Naive thymus-derived CD8-positive, alpha-beta T cell (primary cell): ENCODE results near the gene AADACL2. TPM values are rescaled to one million over a fixed set of nuclear protein-coding genes. Genes with fewer than 3 reads are reported as not detected.
"Not testable (repeated sequence)": the region's sequence is repeated elsewhere in the genome, so short reads cannot be mapped to it uniquely, and the experiment has no call there.

Experiments used
- ATAC-seq, 2 donors: fragments of 150-1000 bp; cut with Tn5 transposase in 1 of 2; sonication (Bioruptor Pico), chemical (Tn5 transposase) in 1 of 2; 1 replicate in 1 of 2; 2 replicates in 1 of 2; pipeline ENCODE4 v1.10.0; 2021; ENCODE audit warnings: mild to moderate bottlenecking in 2 of 2, moderate library complexity in 2 of 2
- POLR2A ChIA-PET: fragments of 350-600 bp; sonication (Branson Sonifier 250); formaldehyde crosslinking; loops from one replicate; lab custom pipeline; 2021; ENCODE audit warnings: antibody characterized with exemption; lab: Charles Lee
- DNase-seq, 10 donors: peaks; one replicate each; pipeline versions ENCODE4 v3.0.0 to v3.0.0-alpha.2; 2020 to 2022
- H3K27ac Mint-ChIP-seq, 10 donors: one replicate each; pipeline ENCODE4 v1.8.0; 2020 to 2022; ENCODE audit warnings: mild to moderate bottlenecking in 10 of 10, mixed read lengths in 10 of 10, moderate library complexity in 4 of 10, inconsistent platforms in 1 of 10
- H3K27me3 Mint-ChIP-seq, 5 donors: one replicate each; pipeline ENCODE4 v1.8.0; 2021 to 2022; ENCODE audit warnings: mixed read lengths in 5 of 5
- H3K36me3 Mint-ChIP-seq, 3 donors: one replicate each; pipeline ENCODE4 v1.8.0; 2020 to 2022; ENCODE audit warnings: mixed read lengths in 3 of 3, mild to moderate bottlenecking in 2 of 3, inconsistent platforms in 1 of 3
- H3K4me1 Mint-ChIP-seq, 4 donors: one replicate each; pipeline ENCODE4 v1.8.0; 2021 to 2022; ENCODE audit warnings: mixed read lengths in 4 of 4
- H3K4me3 Mint-ChIP-seq, 10 donors: one replicate each; pipeline ENCODE4 v1.8.0; 2020 to 2022; ENCODE audit warnings: mild to moderate bottlenecking in 10 of 10, mixed read lengths in 10 of 10, moderate library complexity in 6 of 10, inconsistent platforms in 1 of 10
- H3K9me3 Mint-ChIP-seq, 9 donors: one replicate each; pipeline ENCODE4 v1.8.0; 2020 to 2022; ENCODE audit warnings: mixed read lengths in 9 of 9, mild to moderate bottlenecking in 3 of 9, inconsistent platforms in 1 of 9, moderate library complexity in 1 of 9
- polyA plus RNA-seq, 3 donors: library from polyadenylated mRNA; unstranded; fragments of 300-500 nt; fragmentation: Illumina TruSeq; gene quantifications; one replicate each; pipeline ENCODE4 v1.2.3, GENCODE V29; 2021
- total RNA-seq, 8 experiments: library from RNA in 2 of 8; stranded (reverse) in 2 of 8; gene quantifications; one replicate each; pipeline ENCODE4 v1.2.3 and lab custom pipeline; 2021 to 2026

AADACL2 gene
- total and polyA plus RNA-seq, 5 experiments from 2014 or later, result not detected

DNA sequence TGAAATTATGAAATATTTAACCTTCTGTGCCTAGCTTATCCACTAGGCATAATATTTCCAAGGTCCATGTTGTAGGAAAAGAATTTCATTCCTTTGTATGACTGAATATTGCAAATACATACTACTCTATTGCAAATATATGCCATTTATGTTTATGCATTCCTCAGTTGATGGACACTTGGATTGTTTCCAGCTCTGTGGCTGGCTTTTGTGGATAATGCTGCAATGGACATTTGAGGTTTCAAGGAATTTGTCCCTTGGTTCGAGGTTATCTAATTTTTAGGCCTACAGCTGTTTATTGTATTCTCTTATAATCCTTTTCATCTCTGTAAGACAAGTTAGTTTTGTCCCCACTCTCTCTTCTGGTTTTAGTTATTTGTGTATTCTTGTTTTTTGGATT lies 7.7 kb upstream of the AADACL2 start:
- peaks cover 0 to 12% (median 2%) of the 10 kb centered on the region in 5 donors for H3K27me3 Mint-ChIP-seq
- POLR2A ChIA-PET, result no interaction called here
- peaks cover 0 to 16% (median 7%) of the 10 kb centered on the region in 9 donors for H3K9me3 Mint-ChIP-seq
- H3K36me3 Mint-ChIP-seq, result no peaks in the 10 kb centered on the region
- no peaks in the 10 kb centered on the region for H3K4me1 Mint-ChIP-seq
- H3K4me3 Mint-ChIP-seq, result no peak overlapping the region
- ATAC-seq, result no peak
- no peak for DNase-seq
- H3K27ac Mint-ChIP-seq, result peak overlapping the region in 1 of 10 donors; percentile 67

DNA sequence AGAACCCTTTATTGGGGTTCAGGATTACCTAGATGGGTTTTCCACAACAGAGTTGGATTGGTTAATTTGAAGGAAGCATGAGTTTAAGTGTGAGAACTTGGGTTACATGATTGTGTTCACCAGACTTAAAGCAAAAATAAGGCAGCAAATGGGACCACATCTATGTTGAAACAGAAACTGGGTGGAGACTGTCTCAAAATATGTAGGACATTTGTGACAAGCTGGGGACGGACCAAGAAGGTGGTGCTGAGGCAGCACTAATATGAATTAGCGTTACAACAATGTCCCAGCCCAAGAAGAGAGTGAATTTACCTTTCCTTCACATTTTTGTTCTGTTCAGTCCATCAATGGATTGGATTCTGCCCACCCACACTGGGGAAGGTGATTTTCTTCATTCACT lies 866 bp upstream of the AADACL2 start:
- Mint-ChIP-seq H3K27ac (no peak overlapping the region), H3K4me3 (no peak overlapping the region), H3K27me3 (peaks cover 0 to 11% (median 0%) of the 10 kb centered on the region in 5 donors), H3K36me3 (peaks cover 0 to 3% (median 0%) of the 10 kb centered on the region in 3 donors), H3K9me3 (peaks cover 0 to 16% (median 5%) of the 10 kb centered on the region in 9 donors), H3K4me1 (no peaks in the 10 kb centered on the region)
- DNase-seq, result no peak
- POLR2A ChIA-PET, result no interaction called here
- ATAC-seq, result no peak

DNA sequence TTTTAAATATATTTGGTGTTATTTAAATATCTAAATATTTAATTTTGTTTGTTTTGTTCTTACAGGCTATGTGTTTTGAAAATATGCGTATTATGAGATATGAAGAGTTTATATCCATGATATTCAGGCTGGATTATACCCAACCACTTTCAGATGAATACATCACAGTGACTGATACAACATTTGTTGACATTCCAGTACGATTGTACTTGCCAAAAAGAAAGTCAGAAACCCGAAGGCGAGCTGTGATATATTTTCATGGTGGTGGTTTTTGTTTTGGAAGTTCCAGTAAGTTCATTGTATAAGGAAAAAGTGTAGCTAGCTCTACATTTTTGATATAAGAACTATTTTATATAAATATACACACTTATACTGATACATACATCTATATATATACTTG lies 6.9 kb downstream of the AADACL2 start:
- Mint-ChIP-seq H3K36me3 (peaks cover 0 to 13% (median 0%) of the 10 kb centered on the region in 3 donors), H3K4me3 (no peak overlapping the region), H3K9me3 (peaks cover 0 to 23% (median 5%) of the 10 kb centered on the region in 9 donors), H3K27ac (no peak overlapping the region), H3K4me1 (no peaks in the 10 kb centered on the region), H3K27me3 (no peaks in the 10 kb centered on the region)
- no peak for DNase-seq
- POLR2A ChIA-PET, result no interaction called here
- ATAC-seq, result no peak

DNA sequence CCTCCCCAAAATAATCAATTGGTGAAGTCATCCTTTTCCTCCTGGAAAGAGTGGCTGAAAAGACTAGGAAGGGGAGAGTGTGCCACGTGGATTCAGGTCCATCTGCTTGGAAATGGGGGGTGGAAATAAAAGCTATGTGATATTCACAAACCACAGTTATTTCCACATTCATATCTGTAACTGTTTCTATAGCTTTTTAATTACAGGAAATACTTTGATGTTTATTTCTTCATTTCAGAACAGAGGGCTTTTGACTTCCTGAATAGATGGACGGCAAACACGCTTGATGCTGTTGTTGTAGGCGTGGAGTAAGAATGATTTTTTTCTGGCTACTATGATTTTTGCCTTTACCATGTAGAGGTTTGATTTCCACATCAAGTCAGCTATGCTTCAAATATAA lies 10.1 kb downstream of the AADACL2 start:
- Mint-ChIP-seq H3K27me3 (peaks cover 0 to 5% (median 0%) of the 10 kb centered on the region in 5 donors), H3K27ac (no peak overlapping the region), H3K9me3 (peaks cover 0 to 9% (median 0%) of the 10 kb centered on the region in 9 donors), H3K4me1 (no peaks in the 10 kb centered on the region), H3K36me3 (peaks cover 0 to 2% (median 0%) of the 10 kb centered on the region in 3 donors), H3K4me3 (no peak overlapping the region)
- DNase-seq (no peak), ATAC-seq (no peak)
- POLR2A ChIA-PET, result no interaction called here

DNA sequence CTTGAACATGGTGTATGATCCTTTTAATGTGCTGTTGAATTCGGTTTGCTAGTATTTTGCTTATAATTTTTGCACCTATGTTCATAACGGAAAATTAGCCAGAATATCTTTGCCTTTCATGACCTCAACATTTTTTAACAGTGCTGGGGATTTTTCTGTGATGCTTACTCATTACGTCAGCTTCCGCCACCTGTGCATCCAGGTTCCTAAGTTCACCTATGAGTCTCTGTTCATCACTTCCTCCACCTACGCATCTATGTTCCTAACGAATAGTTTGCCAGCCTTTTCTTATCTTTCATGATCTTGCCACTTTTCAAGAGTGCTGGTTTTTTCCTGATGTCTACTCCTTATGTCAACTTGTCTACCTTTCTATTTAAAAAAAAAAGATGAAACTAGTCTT lies 16.5 kb downstream of the AADACL2 start:
- H3K27me3 Mint-ChIP-seq, result peaks cover 0 to 7% (median 4%) of the 10 kb centered on the region in 5 donors
- DNase-seq (no peak), ATAC-seq (no peak)
- no peak overlapping the region for H3K27ac Mint-ChIP-seq
- H3K4me3 Mint-ChIP-seq, result no peak overlapping the region
- peaks cover 0 to 12% (median 2%) of the 10 kb centered on the region in 9 donors for H3K9me3 Mint-ChIP-seq
- POLR2A ChIA-PET, result no interaction called here
- peaks cover 0 to 4% (median 4%) of the 10 kb centered on the region in 3 donors for H3K36me3 Mint-ChIP-seq
- no peaks in the 10 kb centered on the region for H3K4me1 Mint-ChIP-seq

DNA sequence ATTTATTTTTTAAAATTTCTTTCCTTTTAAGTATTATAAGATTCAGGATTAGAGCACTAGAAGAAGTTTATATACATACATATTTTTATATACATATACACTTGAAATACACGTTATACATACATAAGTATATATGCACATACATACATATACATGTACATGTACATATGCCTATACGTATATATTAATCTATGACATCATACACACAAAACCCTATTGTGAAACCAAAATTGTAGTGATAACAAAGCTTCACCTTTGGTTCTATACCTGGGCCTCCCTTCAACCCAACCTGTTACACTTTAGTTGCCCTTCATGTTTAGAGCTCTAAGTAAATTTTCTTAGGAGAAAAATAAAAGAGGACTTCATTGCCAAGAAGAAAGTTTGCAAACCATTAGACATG lies 17.0 kb downstream of the AADACL2 start:
- no peak for ATAC-seq
- Mint-ChIP-seq H3K27me3 (peaks cover 0 to 7% (median 4%) of the 10 kb centered on the region in 5 donors), H3K36me3 (peaks cover 0 to 4% (median 4%) of the 10 kb centered on the region in 3 donors), H3K4me1 (no peaks in the 10 kb centered on the region), H3K9me3 (peaks cover 0 to 12% (median 2%) of the 10 kb centered on the region in 9 donors), H3K4me3 (no peak overlapping the region), H3K27ac (no peak overlapping the region)
- POLR2A ChIA-PET, result no interaction called here
- no peak for DNase-seq

DNA sequence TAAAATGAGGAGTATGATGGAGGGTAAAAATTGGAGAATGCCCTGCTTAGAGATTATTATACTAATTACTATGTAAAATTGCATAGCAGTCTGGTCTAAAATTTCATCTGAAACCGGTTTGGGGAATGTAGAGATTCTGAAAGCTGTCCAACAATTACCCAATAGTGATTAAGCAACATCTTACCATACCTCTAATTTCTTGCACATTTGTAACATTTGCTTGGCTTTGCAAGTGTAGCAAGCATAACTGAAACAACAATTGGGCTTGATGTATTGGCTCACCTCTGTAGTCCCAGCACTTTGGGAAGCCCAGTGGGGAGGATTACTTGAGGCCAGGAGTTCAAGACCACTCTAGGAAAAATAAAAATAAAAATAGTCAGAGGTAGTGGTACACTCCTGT lies 17.4 kb downstream of the AADACL2 start:
- Mint-ChIP-seq H3K9me3 (peaks cover 0 to 12% (median 2%) of the 10 kb centered on the region in 9 donors), H3K27ac (no peak overlapping the region), H3K4me1 (no peaks in the 10 kb centered on the region), H3K27me3 (peaks cover 0 to 7% (median 4%) of the 10 kb centered on the region in 5 donors), H3K4me3 (no peak overlapping the region), H3K36me3 (peaks cover 0 to 4% (median 4%) of the 10 kb centered on the region in 3 donors)
- no peak for DNase-seq
- POLR2A ChIA-PET, result no interaction called here
- no peak for ATAC-seq

DNA sequence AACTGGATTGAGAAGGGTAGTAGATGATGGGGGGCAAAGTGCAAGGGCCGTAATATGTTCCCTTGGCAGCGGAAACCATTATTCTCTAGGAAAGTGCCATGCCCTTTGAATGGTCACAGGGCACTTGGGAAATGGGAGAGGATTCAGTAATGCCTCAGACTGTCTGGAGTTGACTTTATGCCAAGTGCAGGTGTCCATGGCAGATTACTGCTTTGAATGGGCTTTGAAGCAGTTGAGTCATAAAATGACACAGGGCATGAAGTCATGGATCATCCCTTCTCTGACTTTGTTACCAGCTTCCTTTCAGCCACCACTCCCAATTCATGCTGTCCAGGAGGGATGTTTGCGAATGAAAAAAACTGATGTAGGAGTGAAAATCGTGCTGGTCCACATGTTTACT lies 20.1 kb downstream of the AADACL2 start:
- Mint-ChIP-seq H3K4me1 (no peaks in the 10 kb centered on the region), H3K27me3 (peaks cover 0 to 7% (median 2%) of the 10 kb centered on the region in 5 donors), H3K4me3 (no peak overlapping the region), H3K9me3 (peaks cover 0 to 8% (median under 1%) of the 10 kb centered on the region in 9 donors), H3K27ac (no peak overlapping the region), H3K36me3 (peaks cover 0 to 4% (median 2%) of the 10 kb centered on the region in 3 donors)
- no peak for ATAC-seq
- DNase-seq, result no peak
- POLR2A ChIA-PET, result no interaction called here

DNA sequence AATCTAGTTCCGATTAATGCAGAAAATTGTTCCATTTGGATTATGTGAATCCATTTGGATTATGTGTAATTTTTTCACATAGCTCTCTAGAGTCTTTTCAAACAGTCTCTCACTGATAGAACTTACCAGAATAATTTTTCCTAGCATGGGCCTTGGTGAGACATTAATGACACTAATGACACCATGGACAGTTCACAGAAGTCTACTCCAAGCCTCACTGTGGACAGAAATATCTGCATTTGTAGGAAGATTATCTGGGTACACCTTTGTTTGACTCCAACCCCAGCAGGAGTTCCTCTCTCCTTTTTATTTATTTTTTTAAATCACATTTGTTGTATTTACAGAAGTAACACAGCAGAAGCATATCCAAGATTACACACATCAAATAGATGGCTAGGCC lies 27.9 kb downstream of the AADACL2 start:
- POLR2A ChIA-PET, result no interaction called here
- no peaks in the 10 kb centered on the region for H3K36me3 Mint-ChIP-seq

DNA sequence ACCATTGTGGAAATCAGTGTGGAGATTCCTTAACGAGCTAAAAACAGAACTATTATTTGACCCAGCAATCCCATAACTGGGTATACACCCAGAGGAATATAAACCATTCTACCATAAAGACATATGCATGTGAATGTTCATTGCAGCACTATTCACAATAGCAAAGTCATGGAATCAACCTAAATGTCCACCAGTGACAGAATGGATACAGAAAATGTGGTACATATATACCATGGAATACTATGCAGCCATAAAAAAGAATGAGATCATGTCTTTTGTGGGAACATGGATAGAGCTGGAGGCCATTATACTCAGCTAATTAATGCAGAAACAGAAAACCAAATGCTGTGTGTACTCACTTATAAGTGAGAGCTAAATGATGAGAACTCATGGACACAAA lies 31.0 kb downstream of the AADACL2 start:
- H3K4me1 Mint-ChIP-seq, ATAC-seq, H3K36me3 Mint-ChIP-seq, POLR2A ChIA-PET, H3K27me3 Mint-ChIP-seq, DNase-seq, H3K4me3 Mint-ChIP-seq, H3K9me3 Mint-ChIP-seq: not testable (repeated sequence)
- H3K27ac Mint-ChIP-seq, result peak overlapping the region in 1 of 10 donors; percentile 7

More for the DNA sequence above, 27.9 kb downstream of the AADACL2 start:
- Mint-ChIP-seq H3K9me3 (peaks cover 0 to 3% (median 0%) of the 10 kb centered on the region in 9 donors), H3K4me3 (no peak overlapping the region), H3K27ac (no peak overlapping the region), H3K4me1 (no peaks in the 10 kb centered on the region), H3K27me3 (no peaks in the 10 kb centered on the region)
- DNase-seq (no peak), ATAC-seq (no peak)

DNA sequence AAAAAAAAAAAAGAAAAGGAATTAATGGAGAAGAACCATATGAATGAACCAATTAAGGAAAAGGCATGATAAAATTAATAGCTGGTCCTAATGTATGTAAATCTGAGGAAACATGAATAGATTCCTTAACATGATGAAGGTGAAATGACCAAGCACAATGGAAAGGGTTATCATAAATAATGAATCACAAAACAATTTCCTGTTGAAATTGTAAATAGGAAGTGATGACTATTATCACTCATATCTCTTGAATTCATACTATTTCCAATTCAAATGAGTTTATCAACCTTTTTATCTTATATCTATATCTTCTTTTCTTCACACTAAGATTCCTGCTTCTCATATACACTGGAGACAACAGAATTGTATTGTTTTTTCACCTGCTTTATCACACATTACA lies 32.0 kb downstream of the AADACL2 start:
- Mint-ChIP-seq H3K4me3 (no peak overlapping the region), H3K36me3 (no peaks in the 10 kb centered on the region), H3K9me3 (peaks cover 0 to 3% (median 0%) of the 10 kb centered on the region in 9 donors), H3K27ac (no peak overlapping the region), H3K27me3 (no peaks in the 10 kb centered on the region), H3K4me1 (no peaks in the 10 kb centered on the region)
- POLR2A ChIA-PET, result no interaction called here
- DNase-seq (no peak), ATAC-seq (no peak)

DNA sequence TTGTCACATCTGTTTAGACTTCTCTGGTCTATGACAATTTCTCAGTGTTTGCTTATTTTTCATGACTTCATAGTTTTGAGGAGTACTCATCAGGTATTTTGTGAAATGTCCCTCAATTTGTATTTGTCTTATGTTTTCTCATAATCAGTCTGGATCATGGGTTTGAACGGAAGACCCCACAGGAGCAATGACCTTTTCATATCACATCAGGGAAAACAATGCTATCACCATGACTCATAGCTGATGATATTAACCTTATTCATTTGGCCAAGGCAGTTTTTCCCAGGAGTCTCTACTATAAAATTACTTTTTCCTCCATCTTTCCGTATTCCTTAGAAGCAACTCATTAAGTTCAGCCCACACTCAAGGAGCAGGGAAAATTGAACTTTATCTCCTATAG lies 32.7 kb downstream of the AADACL2 start:
- ATAC-seq, result no peak
- Mint-ChIP-seq H3K4me3 (no peak overlapping the region), H3K36me3 (no peaks in the 10 kb centered on the region), H3K4me1 (no peaks in the 10 kb centered on the region), H3K27ac (no peak overlapping the region), H3K9me3 (peaks cover 0 to 3% (median 0%) of the 10 kb centered on the region in 9 donors), H3K27me3 (no peaks in the 10 kb centered on the region)
- POLR2A ChIA-PET, result no interaction called here
- DNase-seq, result no peak

DNA sequence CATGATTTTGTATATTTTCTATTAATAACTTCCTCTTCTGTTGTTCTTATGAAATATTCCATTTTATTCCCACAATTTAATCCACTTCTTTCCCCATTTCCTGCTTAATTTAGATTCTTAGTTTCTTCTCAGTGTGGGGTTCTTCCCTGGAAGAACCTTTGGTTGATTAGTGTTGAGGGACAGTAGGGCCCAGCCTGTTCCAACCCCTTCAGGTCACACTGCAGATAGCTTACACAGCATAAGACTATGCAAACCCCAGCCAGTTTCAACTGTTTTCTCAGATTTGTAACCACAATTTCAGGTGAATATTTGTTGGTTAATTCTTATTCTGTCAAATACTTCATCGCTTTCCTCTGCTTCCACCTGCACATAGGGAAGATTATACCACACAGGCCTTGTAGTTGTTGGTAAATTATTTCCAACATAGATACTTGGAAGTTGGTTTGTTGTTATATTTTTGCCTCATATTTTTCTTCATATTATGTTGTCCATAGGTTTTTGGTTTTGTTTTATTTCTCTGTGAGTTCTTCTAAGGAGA lies 34.7 kb downstream of the AADACL2 start:
- Mint-ChIP-seq H3K36me3 (no peaks in the 10 kb centered on the region), H3K4me1 (no peaks in the 10 kb centered on the region), H3K4me3 (no peak overlapping the region), H3K9me3 (peaks cover 0 to 3% (median 0%) of the 10 kb centered on the region in 9 donors), H3K27me3 (peaks cover 0 to 4% (median 0%) of the 10 kb centered on the region in 5 donors), H3K27ac (no peak overlapping the region)
- ATAC-seq, result no peak
- DNase-seq, result no peak
- POLR2A ChIA-PET, result no interaction called here

DNA sequence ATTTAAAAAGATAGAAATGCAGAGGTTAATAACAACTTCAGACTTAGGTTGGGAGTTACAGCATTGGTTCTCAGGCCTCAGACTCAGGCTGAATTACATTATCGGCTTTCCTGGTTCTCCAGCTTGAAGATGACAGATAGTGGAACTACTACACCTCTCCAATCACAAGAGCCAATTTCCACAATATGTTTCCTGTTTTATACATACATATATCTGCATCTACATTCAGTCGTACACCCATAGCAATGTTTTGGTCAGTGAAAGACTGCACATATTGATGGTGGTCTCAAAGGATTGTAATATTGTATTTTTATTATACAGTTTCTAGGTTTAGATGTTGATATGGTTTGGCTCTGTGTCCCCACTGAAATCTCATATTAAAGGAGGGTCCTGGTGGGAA lies 35.4 kb downstream of the AADACL2 start:
- POLR2A ChIA-PET, result no interaction called here
- H3K4me3 Mint-ChIP-seq, result no peak overlapping the region
- no peaks in the 10 kb centered on the region for H3K36me3 Mint-ChIP-seq
- peaks cover 0 to 3% (median 0%) of the 10 kb centered on the region in 9 donors for H3K9me3 Mint-ChIP-seq
- DNase-seq (no peak), ATAC-seq (no peak)
- H3K27ac Mint-ChIP-seq, result no peak overlapping the region
- peaks cover 0 to 4% (median 0%) of the 10 kb centered on the region in 5 donors for H3K27me3 Mint-ChIP-seq
- no peaks in the 10 kb centered on the region for H3K4me1 Mint-ChIP-seq
